Lower leg skin (tissue), 3 donors: ENCODE results near the gene NR1D2.

Experiments
- POLR2A ChIP-seq, 2 donors: fragments of 450-650 bp; IDR thresholded peaks; one replicate each; pipeline ENCODE4 v1.6.1; 2016 to 2017; ENCODE audit warnings: antibody characterized with exemption in 2 of 2, mild to moderate bottlenecking in 1 of 2, moderate library complexity in 1 of 2
- TF ChIP-seq, protein P1 (sequence below), 3 donors: fragments of 450-650 bp; IDR thresholded peaks; one replicate each; pipeline ENCODE4 v1.5.1; 2016; ENCODE audit warnings: antibody characterized with exemption in 3 of 3, mild to moderate bottlenecking in 3 of 3, moderate library complexity in 2 of 3

DNA sequence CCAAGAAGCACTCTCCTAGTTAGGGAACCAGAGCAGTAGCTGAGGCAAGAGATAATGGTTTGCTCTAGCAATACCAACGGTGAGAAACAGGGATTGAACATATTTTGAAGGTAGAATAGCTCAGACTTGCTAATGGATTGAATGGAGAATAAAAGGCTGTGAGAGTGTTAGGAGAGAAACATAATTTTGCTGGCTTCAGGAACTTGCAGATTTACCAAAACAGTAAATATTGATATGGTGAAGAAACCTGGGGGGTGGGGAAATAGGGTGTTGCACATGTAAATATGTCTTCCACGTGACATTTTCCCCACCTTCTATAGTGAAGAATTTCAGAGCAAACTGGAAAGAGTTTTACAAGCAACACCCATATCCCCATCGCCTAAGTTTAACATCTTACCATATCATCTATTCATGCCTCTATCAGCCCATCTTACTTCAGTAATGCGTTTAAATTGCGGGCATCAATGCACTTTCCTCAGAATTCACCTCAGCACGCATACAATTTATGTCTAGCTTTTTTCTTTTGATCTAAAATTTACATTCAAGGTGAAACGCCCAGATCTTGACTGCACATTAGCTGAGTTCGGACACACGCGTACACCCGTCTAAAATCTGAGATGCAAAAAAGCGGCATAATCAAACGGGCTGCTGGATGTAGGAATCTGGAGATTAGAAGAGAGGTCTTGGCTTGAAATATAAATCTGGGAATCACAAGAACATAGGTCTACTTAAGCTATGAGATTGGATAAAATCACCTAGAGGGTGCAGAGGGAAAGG, 891 bp upstream of the NR1D2 start:
- TF ChIP-seq, protein P1, sequence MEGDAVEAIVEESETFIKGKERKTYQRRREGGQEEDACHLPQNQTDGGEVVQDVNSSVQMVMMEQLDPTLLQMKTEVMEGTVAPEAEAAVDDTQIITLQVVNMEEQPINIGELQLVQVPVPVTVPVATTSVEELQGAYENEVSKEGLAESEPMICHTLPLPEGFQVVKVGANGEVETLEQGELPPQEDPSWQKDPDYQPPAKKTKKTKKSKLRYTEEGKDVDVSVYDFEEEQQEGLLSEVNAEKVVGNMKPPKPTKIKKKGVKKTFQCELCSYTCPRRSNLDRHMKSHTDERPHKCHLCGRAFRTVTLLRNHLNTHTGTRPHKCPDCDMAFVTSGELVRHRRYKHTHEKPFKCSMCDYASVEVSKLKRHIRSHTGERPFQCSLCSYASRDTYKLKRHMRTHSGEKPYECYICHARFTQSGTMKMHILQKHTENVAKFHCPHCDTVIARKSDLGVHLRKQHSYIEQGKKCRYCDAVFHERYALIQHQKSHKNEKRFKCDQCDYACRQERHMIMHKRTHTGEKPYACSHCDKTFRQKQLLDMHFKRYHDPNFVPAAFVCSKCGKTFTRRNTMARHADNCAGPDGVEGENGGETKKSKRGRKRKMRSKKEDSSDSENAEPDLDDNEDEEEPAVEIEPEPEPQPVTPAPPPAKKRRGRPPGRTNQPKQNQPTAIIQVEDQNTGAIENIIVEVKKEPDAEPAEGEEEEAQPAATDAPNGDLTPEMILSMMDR (IDR thresholded peaks at IDR 0.05) = no peak
- TF ChIP-seq POLR2A (IDR thresholded peaks at IDR 0.05) = no peak
